ENCODE measurements around the gene METTL23.
"Not testable (repeated sequence)": the region's sequence is repeated elsewhere in the genome, so short reads cannot be mapped to it uniquely, and the experiment has no call there.

Gene METTL23

DNA sequence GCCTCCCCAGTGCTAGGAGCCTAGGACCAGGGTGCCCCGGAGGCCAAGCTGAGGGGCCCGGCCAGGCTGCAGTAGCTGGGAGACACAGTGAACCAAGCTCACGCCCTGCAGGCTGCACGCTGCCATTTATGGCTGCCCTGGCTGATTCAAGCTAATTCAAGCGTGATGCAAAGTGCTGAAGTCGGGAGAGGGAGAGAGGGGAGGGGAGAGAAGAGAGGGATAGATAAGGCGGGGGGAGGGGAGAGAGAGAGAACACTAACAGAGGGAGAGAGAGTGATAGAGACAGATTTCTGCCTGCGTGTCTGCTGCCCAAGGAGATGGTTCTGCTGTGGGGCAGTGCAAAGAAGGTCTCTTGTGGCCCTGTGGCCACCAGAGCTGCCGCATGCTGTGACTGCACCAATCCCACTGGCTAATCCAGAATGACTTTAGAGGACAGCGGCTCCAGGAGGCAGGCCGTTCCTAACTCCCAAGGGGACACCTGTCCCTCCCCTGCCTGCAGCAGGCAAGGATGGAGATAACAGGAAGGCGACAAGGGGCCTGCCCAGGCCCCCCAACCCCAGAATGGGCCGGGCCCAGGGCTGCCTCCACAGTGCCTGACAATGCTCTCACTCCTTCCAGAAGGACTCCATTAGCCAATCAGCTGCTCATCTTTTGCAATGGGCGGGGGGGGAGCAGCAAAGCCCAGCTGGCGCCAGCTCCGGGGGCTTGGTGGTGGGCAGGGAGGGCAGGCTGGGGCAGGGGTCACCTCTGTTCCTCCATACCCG lies 28.8 kb upstream of the METTL23 start:
- H4K20me1 ChIP-seq = no peaks in the 10 kb centered on the region; a peak in 1 of 22 replicates
- 0 out of 22 replicates have a peak, but pooled peaks cover 0 to 4% (median 0%) of the 10 kb centered on the region in 11 experiments for H3K36me3 ChIP-seq
- H3K27ac ChIP-seq = peak overlapping the region in 10 of 11 experiments; percentile 72 to 98 (median 88); a peak in 20 of 22 replicates
- peak overlapping the region in 8 of 10 experiments; percentile 8 to 51 (median 38); a peak in 11 of 20 replicates for H3K4me3 ChIP-seq
- peak overlapping the region in 10 of 11 experiments; percentile 52 to 92 (median 68); a peak in 18 of 22 replicates for H3K9ac ChIP-seq
- H3K4me2 ChIP-seq = peak overlapping the region; percentile 71 to 100 (median 95)
- TF ChIP-seq Cebpa-rat (IDR thresholded peaks at IDR 0.05) = no peak
- 0 out of 22 replicates have a peak, but pooled peaks cover 0 to 5% (median 0%) of the 10 kb centered on the region in 11 experiments for H3K9me3 ChIP-seq (replicated peaks in 1 of 11)
- H3K27me3 ChIP-seq = no peaks in the 10 kb centered on the region
- H3K4me1 ChIP-seq = peaks cover 94 to 100% (median 100%) of the 10 kb centered on the region in 10 experiments

DNA sequence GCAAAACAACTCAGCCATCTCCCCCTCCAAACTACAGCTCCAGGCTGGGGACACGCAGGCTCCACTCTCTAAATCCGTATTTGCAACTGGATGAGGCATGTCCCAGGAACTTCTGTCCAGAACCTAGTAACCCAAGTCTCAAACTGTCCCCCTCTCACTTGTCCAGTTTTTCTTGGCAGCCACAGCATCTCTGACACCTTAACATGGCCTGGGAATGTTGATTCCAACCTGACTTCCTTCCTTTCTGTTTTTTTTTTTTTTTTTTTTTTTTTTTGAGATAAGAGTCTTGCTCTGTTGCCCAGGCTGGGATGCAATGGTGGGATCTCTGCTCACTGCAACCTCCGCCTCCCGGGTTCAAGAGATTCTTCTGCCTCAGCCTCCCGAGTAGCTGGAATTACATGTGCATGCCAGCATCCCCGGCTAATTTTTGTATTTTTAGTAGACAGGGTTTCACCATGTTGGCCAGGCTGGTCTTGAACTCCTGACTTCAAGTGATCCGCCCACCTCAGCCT lies 28.1 kb upstream of the METTL23 start:
- not testable (repeated sequence) for H3K36me3 ChIP-seq; H3K9me3 ChIP-seq (replicated peaks in 1 of 11); H3K27me3 ChIP-seq; H4K20me1 ChIP-seq
- peak overlapping the region; percentile 71 to 100 (median 95) for H3K4me2 ChIP-seq
- H3K27ac ChIP-seq = peak overlapping the region in 8 of 11 experiments; percentile 73 to 98 (median 90); a peak in 15 of 22 replicates
- H3K4me1 ChIP-seq = peaks cover 92 to 100% (median 99%) of the 10 kb centered on the region in 10 experiments
- peak overlapping the region in 1 of 10 experiments; percentile 21; a peak in 2 of 20 replicates for H3K4me3 ChIP-seq
- H3K9ac ChIP-seq = peak overlapping the region in 5 of 11 experiments; percentile 67 to 92 (median 88); a peak in 9 of 22 replicates

DNA sequence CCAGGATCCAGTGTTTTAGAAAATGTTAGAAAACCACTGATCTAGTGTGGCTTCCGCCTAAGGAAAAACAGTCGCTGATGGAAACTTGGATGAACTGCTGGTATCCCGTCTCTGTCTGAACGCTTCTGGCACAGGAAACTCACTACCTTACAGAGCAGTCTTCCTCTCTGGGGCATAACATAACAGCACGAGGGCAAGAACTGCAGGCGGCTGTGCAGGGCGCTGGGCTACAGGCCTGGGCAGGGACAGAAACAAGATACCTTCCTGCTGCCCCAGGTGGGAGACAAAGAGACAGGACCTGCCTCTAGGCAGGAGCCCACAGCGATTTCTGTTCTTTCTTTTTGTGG lies 26.4 kb upstream of the METTL23 start:
- Histone ChIP-seq H3K4me3 (peak overlapping the region; percentile 0 to 64 (median 55); a peak in 16 of 20 replicates), H3K4me2 (peak overlapping the region; percentile 71 to 100 (median 95)), H4K20me1 (no peaks in the 10 kb centered on the region; a peak in 1 of 22 replicates), H3K9me3 (replicated peaks in 1 of 11) (0 out of 22 replicates have a peak, but pooled peaks cover 0 to 5% (median 0%) of the 10 kb centered on the region in 11 experiments), H3K27me3 (no peaks in the 10 kb centered on the region), H3K9ac (peak overlapping the region; percentile 57 to 92 (median 76); a peak in 21 of 22 replicates), H3K36me3 (no peaks in the 10 kb centered on the region), H3K4me1 (peaks cover 81 to 99% (median 95%) of the 10 kb centered on the region in 10 experiments), H3K27ac (peak overlapping the region in 10 of 11 experiments; percentile 73 to 98 (median 88); a peak in 21 of 22 replicates)
- no peak for TF ChIP-seq Cebpa-rat (IDR thresholded peaks at IDR 0.05)

DNA sequence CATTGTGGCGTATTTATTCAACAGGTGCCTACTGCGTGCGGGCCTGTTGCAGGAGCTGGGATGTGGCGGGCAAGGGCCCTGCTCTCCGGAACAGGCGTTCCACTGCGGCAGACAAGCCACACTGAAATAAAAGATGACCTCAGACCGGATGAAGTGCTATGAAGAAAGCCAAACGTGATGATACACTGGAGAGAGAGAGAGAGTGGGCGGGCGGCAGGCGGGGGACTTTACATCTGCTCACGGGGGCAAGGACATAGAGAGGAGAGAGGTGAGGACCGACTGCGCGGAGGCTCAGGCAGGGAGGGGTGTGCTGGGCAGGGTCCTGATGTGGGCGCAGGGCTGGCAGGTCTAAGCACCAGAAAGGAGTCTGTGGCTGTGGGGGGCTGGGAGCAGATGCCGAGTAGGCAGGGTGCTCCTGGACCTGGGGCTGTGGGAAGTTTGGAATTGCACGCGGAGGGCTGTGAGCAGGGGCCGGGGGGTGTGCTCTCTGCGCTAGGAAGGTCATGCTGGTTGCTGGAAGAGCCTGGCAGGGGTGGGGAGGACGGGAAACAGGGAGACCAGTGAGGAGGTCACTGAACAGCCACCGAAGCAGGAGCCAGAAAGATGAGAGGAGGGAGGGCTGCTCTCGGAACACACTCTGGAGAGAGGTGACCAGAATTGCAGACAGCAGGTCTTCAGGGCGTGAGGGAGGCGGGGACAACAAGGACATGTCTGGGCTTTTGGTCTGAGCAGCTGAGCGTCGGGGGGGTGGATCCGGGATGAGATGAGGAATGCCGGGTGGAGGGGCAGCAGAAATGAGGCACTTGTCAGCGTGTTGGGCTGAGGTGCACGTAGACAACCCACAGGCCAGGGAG lies 25.8 kb upstream of the METTL23 start:
- Histone ChIP-seq H4K20me1 (no peaks in the 10 kb centered on the region; a peak in 1 of 22 replicates), H3K9me3 (replicated peaks in 1 of 11) (peaks cover 0 to under 1% (median 0%) of the 10 kb centered on the region in 11 experiments; a peak in 1 of 22 replicates), H3K9ac (peak overlapping the region; percentile 57 to 92 (median 76); a peak in 21 of 22 replicates), H3K27ac (peak overlapping the region in 10 of 11 experiments; percentile 73 to 98 (median 88); a peak in 21 of 22 replicates), H3K4me1 (peaks cover 75 to 99% (median 93%) of the 10 kb centered on the region in 10 experiments), H3K4me3 (peak overlapping the region; percentile 7 to 64 (median 55); a peak in 18 of 20 replicates), H3K27me3 (no peaks in the 10 kb centered on the region), H3K36me3 (no peaks in the 10 kb centered on the region), H3K4me2 (peak overlapping the region; percentile 71 to 100 (median 95))
- peak in 2 of 11 experiments; percentile 40 to 75; a peak in 2 of 22 replicates for TF ChIP-seq Cebpa-rat (IDR thresholded peaks at IDR 0.05)

DNA sequence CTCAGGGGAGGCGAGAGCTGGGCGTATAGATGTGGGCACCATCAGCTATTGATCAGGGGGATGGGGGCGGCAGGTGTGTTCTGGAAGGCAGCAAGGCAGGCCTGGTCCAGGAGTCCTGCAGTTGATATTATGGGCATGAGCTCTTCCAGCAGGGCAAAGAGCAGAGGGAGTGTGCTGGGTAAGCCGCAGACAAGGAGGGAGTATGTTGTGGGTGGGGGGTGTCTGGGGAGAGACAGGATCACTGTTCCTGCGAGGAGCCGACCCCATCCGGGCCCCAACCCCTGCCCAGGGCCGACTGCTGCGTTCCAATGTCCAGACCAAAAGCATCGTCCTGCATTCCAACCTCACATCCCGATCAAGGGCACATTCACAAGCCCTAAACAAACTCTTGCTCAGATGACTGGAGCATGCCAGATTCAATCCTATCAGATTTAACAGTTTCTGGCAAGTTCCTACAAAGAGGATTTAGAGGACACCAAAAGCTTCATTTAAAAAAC lies 25.1 kb upstream of the METTL23 start:
- no peak for TF ChIP-seq Cebpa-rat (IDR thresholded peaks at IDR 0.05)
- no peaks in the 10 kb centered on the region; a peak in 1 of 22 replicates for H4K20me1 ChIP-seq
- H3K4me3 ChIP-seq = peak overlapping the region in 9 of 10 experiments; percentile 22 to 64 (median 55); a peak in 13 of 20 replicates
- peak overlapping the region; percentile 71 to 100 (median 95) for H3K4me2 ChIP-seq
- peaks cover 0 to 1% (median 0%) of the 10 kb centered on the region in 11 experiments; a peak in 1 of 22 replicates for H3K36me3 ChIP-seq
- H3K4me1 ChIP-seq = peaks cover 68 to 95% (median 87%) of the 10 kb centered on the region in 10 experiments
- H3K27ac ChIP-seq = peak overlapping the region in 10 of 11 experiments; percentile 73 to 98 (median 88); a peak in 19 of 22 replicates
- H3K27me3 ChIP-seq = no peaks in the 10 kb centered on the region
- no peaks in the 10 kb centered on the region; a peak in 1 of 22 replicates for H3K9me3 ChIP-seq (replicated peaks in 1 of 11)
- peak overlapping the region in 10 of 11 experiments; percentile 57 to 92 (median 76); a peak in 19 of 22 replicates for H3K9ac ChIP-seq

DNA sequence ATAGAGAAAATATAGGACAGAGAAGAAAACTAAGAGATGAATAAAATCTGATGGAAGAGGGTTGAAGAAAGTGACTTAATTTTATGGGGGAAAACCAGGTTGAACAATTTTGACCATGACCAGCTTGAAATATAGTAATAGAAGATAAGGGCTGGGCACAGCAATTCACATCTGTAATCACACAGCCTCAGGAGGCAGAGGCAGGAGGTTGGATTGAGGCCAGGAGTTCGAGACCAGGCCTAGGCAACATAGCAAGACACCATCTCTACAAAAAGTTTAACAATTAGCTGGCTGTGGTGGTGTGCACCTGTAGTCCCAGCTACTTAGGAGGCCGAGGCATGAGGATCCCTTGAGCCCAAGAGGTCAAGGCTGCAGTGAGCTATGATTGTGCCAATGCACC lies 24.6 kb upstream of the METTL23 start:
- Histone ChIP-seq H3K4me2 (peak overlapping the region; percentile 22 to 100 (median 95); a peak in 20 of 22 replicates), H3K27me3 (no peaks in the 10 kb centered on the region), H3K9me3 (replicated peaks in 1 of 11) (no peaks in the 10 kb centered on the region; a peak in 1 of 22 replicates), H3K36me3 (peaks cover 0 to 4% (median 0%) of the 10 kb centered on the region in 11 experiments; a peak in 1 of 22 replicates), H3K27ac (peak overlapping the region in 6 of 11 experiments; percentile 88 to 98 (median 91); a peak in 13 of 22 replicates), H3K4me3 (no peak overlapping the region), H4K20me1 (no peaks in the 10 kb centered on the region; a peak in 1 of 22 replicates), H3K9ac (peak overlapping the region in 5 of 11 experiments; percentile 73 to 92 (median 88); a peak in 8 of 22 replicates), H3K4me1 (peaks cover 63 to 90% (median 82%) of the 10 kb centered on the region in 10 experiments)
- no peak for TF ChIP-seq Cebpa-rat (IDR thresholded peaks at IDR 0.05)

DNA sequence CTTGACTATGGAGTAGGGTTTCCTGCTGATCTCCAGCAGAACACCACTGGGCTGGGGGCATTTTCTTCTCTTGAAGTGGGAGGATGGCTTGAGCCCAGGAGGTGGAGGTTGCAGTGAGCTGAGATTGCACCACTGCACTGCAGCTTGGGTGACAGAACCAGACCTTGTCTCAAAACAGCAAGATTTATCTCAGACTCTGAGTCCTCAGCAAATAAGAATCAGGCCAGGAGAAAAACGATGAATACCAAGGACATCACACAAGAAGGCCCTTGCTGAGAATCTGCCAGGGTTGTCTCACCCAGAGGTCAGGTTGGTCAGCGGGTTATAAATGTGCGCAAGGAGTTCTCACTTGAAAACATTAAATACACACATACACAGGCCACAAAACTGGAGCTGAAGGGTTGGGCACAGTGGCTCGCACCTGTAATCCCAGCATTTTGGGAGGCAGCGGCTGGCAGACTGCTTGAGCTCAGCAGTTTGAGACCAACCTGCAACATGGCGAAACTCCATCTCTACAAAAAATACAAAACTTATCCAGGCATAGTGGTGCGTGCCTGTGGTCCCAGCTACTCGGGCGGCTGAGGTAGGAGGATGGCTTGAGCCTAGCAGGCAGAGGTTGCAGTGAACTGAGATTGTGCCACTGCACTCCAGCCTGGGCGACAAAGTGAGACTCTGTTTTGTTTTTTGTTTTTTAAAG lies 23.6 kb upstream of the METTL23 start:
- H3K9ac ChIP-seq = peak overlapping the region in 6 of 11 experiments; percentile 8 to 92 (median 86); a peak in 11 of 22 replicates
- peaks cover 0 to 4% (median 0%) of the 10 kb centered on the region in 11 experiments; a peak in 1 of 22 replicates for H3K36me3 ChIP-seq
- no peaks in the 10 kb centered on the region; a peak in 1 of 22 replicates for H3K9me3 ChIP-seq (replicated peaks in 1 of 11)
- H3K27ac ChIP-seq = peak overlapping the region in 8 of 11 experiments; percentile 29 to 98 (median 90); a peak in 14 of 22 replicates
- H3K4me2 ChIP-seq = peak overlapping the region; percentile 22 to 100 (median 95); a peak in 21 of 22 replicates
- H3K27me3 ChIP-seq = no peaks in the 10 kb centered on the region
- H3K4me1 ChIP-seq = peaks cover 57 to 90% (median 80%) of the 10 kb centered on the region in 10 experiments
- peaks cover 0 to 6% (median 0%) of the 10 kb centered on the region in 11 experiments; a peak in 3 of 22 replicates for H4K20me1 ChIP-seq
- 0 out of 22 replicates have a peak, but pooled peaks of 1 of the 11 experiments have one; percentile 16 for TF ChIP-seq Cebpa-rat (IDR thresholded peaks at IDR 0.05)
- H3K4me3 ChIP-seq = no peak overlapping the region
